LoVo (cell line): ENCODE measurements around the gene ETNK1.

Experiments used
- DNase-seq: peaks from one replicate; pipeline ENCODE4 v3.0.0-alpha.2; 2016; ENCODE audit warnings: low spot score

Gene ETNK1

DNA sequence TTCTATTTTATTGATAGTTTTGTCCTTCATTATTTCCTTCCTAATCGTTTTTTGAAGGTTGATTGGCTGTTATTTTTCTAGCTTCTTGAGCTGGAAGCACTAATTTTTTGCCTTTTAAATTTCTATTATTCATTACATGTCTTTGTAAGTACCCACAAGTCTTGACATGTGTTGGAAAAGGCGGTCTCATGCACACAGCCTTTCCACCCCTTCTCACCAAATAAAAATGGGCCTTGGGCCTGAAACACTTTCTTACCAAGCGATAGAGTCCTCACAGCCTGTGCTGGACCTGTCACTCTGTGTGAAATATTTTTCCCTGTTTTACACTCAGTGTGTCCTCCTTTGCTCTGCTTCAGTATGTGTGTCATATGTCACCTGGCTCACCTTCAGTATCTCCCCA, 9.9 kb downstream of the ETNK1 start:
- no peak for DNase-seq

- no peak for DNase-seq
These were observed 10.8 kb downstream of the ETNK1 start for GRCh38 chr12:22635812-22636211.

- DNase-seq = no peak
These were observed 15.9 kb downstream of the ETNK1 start for GRCh38 chr12:22640851-22641250.

DNA sequence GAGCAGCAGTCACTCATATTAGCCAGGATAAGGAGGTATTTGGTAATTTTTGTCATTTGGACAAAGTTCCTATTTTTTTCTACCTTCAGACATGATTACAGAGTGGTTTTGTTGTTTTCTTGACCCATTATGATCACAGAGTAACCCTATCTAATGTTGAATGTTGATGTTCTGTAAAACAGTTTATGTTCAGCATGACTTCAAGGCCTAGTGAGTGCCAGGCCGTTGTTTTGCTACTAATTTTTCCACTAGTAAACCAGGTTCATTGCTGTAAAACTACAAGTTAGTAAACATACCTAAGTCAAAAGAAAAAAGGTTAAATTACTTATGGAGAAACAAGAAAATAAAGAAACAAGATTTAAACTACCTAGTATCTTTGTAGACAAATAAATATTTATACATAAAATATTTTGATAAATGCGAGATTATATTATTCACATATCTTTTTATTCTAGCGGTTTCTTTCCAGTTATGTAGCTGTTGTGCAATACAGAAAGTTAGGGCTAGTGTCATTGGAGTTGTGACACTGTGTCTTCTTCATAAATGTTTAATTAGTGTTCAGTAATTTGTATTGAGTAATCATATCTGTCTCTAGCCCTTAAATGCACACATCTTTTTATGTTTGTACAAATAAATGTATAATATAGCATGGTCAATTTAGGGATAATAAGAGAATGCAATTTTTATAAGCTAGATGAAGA, 16.5 kb downstream of the ETNK1 start:
- DNase-seq = no peak

- DNase-seq = no peak
These were observed 23.7 kb downstream of the ETNK1 start for GRCh38 chr12:22648668-22649067.

- DNase-seq = no peak
These were observed 28.1 kb downstream of the ETNK1 start for GRCh38 chr12:22653075-22653474.

- no peak for DNase-seq
These were observed 28.8 kb downstream of the ETNK1 start for GRCh38 chr12:22653791-22654190.

- no peak for DNase-seq
These were observed 31.4 kb downstream of the ETNK1 start for GRCh38 chr12:22656376-22656775.

GRCh38 chr12:22656831-22657230, 31.9 kb downstream of the ETNK1 start:
- no peak for DNase-seq

DNA sequence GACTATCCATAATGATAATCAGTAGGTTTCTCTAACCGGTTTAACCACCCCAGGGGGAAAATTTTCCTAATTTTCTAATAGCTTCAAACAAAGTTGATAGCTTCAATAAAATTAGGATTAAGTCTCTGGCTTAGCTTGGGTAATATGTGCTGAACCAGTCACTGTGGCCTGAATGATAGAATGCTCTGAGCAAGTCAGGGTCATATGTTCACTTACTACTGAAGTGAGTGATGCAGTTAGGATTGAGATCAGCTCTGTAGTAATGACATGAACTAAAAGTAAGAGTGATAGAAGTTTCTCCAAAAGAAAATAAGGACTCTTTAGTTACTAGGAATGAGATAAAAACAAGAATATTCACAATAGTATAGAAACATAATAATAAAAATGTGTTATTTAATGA, 32.6 kb downstream of the ETNK1 start:
- no peak for DNase-seq

DNA sequence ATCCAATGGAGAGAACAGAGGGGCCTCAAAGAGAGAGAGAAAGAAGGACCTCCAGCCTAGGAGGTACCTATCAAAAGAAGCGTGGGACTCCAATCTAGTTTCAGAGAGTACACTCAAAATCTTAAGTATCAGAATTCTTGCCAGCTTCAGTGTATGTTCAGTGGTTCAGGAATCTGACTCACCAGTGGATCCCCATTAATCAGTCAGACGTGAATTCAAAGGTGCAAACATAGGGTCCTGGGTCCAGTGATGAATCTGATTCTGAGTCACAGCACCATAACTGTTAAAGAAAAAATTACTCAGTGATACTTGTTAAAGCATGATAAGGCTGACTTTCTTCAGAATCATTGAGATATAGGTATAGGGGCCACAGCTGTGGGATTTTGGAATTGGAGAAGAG, 33.2 kb downstream of the ETNK1 start:
- DNase-seq = no peak

DNA sequence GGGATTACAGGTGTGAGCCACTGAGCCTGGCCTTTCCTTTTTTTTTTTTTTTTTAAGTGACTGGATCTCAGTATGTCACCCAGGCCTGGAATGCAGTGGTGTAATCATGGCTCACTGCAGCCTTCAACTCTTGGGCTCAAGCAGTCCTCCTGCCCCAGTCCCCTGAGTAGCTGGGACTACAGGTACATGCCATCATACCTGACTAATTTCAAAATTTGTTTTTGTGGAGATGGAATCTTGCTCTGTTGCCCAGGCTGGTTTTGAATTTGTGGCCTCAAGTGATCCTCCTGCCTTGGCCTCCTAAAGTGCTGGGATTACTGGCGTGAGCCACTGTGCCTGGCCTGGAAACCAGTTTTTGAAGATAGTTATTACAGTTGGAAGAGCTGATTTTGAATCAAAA, 37.4 kb downstream of the ETNK1 start:
- no peak for DNase-seq

DNA sequence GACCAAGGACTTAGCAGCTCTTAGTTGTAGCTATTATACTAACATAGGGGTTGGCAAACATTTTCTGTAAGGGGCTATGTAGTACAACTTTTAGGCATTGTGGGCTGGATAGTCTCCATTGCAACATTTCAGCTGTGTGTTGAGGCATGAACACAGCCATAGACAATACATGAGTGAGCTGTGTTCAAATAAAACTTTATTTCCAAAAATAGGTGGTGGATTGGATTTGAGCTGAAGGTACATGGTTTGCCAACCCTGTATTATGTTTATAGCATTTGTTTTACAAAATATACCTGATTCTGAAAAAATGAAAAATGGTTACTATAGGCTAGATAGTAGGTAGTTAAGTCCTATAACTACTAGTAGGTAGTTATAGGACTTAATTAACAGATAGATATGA, 40.5 kb downstream of the ETNK1 start:
- DNase-seq = no peak

DNA sequence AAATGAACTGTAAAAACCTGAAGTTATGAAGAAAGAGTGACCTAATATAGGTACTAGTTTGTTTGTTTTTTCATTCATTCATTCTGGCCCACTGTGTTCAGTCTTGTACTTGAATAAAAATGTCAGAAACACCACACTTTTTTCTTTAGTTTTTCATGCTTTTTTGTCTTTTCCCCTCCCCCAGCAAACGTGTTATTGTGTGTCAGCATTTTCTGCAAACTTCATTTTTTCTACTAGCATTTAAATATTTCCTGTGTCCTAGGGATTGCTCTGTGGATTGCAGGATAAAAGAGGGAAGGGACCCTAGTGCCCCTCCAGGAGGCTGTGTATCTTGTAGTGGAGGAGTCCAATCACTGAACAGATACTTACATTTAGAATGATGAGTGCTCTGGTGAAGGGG, 42.2 kb downstream of the ETNK1 start:
- no peak for DNase-seq

- no peak for DNase-seq
These were observed 43.5 kb downstream of the ETNK1 start for GRCh38 chr12:22668441-22668840.

DNA sequence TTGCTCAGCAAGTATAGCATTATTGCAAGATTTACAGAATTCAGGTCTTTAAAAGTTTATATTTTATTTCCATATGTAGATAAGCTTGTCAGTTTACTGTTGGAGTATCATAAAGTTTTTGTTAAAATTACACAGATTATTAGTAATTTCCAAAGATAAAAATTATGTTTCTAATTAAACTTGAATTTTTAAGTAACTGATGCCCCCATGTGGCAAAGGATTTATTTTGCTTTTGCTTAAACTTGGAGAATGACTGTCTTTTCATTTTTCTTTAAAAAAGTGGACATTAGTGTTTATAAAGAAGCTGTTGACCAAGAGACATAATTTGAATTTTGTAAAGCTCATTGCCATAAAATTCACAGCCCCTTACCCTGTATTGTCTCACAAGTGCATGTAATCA, 45.8 kb downstream of the ETNK1 start:
- DNase-seq = no peak

DNA sequence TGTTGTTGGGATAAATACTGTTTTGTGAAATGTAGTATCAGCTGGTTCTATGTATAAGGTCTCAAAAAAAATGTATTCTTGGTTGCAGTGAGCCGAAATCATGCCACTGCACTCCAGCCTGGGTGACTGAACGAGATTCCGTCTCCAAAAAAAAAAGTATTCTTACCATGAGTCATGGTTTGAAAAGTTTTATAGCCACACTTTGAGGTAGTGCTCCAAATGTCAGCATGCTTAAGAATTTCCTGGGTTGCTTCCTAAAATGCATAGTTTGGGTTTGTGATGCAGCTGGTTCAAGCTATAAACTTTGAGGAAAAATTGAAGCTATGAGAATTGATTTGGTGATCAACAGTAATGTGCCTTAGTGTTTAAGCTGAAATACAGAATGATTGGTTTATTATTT, 48.0 kb downstream of the ETNK1 start:
- DNase-seq = no peak

- no peak for DNase-seq
These were observed 53.0 kb downstream of the ETNK1 start for GRCh38 chr12:22677781-22678574.

DNA sequence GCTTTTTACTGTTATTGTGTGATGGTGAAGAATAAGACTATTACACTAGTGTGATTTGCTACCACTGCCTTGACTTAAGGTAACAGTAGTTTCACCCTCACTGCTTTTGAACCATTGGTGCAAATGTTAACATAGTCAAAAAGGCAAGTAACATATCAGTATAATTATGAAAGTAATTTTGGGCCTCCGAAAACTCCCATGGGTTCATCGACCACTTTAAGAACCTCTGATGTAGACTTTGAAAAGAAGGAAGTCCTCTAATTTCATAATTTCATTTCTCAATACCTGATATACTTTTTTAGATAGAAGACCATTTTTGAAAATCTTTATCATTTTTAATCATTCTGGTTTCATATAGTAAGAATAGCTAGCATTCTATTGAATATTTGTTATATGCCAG, 57.7 kb downstream of the ETNK1 start:
- DNase-seq = no peak

GRCh38 chr12:22683131-22683530, 58.2 kb downstream of the ETNK1 start:
- DNase-seq = no peak

GRCh38 chr12:22684140-22685118, 59.5 kb downstream of the ETNK1 start:
- peak; percentile 36 for DNase-seq

DNA sequence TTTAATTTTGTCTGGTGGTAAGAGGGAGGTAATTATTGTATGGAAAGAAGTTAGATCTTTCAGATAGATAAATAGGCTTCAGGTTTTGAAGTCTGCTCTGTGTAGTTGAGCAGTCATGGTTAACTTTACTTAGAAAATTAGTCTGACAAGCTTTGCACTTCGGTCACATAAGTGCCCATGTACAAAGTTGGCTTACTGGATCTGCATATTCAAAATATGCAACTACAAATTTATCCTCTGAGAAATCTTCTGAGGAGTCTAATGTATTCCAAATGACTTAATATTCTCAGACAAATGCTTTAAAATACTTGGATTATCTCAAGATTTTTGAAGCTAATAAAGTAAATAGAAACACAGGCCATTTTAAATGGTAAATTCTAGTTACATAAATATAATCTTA, 61.2 kb downstream of the ETNK1 start:
- DNase-seq = no peak
